PC-9 (cell line): ENCODE measurements around the gene C6orf136.

Experiments used
- EZH2 ChIP-seq: fragments of 200-600 bp; sonication (generic); IDR thresholded peaks from 2 replicates; pipeline ENCODE4 v1.8.0; 2017; ENCODE audit warnings: antibody characterized with exemption, low read depth
- TF ChIP-seq, protein P1 (sequence below): fragments of 200-600 bp; sonication (generic); conservative IDR thresholded peaks from 2 replicates; pipeline ENCODE4 v1.6.1; 2017; ENCODE audit warnings: mixed run types, antibody characterized with exemption, mild to moderate bottlenecking, moderate library complexity

DNA sequence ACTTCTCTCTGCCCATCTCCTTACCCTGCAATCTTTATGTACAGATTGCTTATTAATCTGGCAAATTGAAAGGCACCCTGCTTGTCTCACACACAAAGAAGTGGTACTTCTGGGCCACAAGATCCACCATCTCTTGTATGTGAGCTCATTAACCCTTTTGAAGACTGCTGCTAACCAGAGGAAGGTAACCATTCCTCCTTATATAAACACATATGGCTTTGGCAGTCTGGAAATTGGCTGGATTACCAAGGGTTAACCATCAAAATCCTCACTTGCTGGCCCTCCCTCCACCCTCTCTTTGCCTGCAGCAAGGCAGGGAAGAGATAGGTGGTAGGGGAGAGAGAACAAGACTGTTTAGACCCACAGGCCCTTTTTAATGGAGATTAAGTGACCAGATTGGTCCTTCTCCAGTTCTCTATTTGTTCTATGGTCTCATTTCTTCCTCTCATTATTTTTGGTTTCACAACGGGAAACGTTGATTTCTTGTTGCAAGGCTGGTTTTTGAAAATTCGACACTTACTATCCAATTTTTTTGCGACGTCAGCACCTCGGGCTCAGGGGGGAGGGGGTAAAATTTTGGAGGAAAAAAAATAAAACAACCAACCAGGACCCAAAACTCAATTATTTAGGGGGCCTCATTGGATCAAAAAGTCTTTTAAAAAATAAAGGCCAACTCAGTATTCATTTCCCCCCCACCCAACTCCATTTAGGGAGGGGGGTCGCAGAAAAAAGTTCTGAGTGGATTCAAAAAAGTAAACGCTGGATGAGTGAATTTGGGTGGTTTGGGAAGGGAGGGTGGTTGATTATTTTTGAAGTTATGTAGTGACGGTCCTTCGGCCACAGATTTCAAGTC, 30.7 kb upstream of the C6orf136 start:
- TF ChIP-seq, protein P1, sequence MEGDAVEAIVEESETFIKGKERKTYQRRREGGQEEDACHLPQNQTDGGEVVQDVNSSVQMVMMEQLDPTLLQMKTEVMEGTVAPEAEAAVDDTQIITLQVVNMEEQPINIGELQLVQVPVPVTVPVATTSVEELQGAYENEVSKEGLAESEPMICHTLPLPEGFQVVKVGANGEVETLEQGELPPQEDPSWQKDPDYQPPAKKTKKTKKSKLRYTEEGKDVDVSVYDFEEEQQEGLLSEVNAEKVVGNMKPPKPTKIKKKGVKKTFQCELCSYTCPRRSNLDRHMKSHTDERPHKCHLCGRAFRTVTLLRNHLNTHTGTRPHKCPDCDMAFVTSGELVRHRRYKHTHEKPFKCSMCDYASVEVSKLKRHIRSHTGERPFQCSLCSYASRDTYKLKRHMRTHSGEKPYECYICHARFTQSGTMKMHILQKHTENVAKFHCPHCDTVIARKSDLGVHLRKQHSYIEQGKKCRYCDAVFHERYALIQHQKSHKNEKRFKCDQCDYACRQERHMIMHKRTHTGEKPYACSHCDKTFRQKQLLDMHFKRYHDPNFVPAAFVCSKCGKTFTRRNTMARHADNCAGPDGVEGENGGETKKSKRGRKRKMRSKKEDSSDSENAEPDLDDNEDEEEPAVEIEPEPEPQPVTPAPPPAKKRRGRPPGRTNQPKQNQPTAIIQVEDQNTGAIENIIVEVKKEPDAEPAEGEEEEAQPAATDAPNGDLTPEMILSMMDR: no peak
- no peak for TF ChIP-seq EZH2
